ENCODE results near the gene LMAN2.

The LMAN2 gene

GRCh38 chr5:177338251-177339106 is 13.0 kb downstream of the LMAN2 start:
- no peak for FAIRE-seq
- no peak for DNase-seq (ENCODE audit: insufficient read length, low spot score)
- no peak for TF ChIP-seq POU2F2 (IDR thresholded peaks at IDR 0.05; ENCODE audit: low read depth, low read length)
- TF ChIP-seq SPI1 (IDR thresholded peaks at IDR 0.05; ENCODE audit: low read depth, low read length), result no peak
- TF ChIP-seq TAF1 (IDR thresholded peaks at IDR 0.05; ENCODE audit: low read depth, low read length), result no peak
- TF ChIP-seq POLR2AphosphoS5 (IDR thresholded peaks at IDR 0.05; ENCODE audit: low read depth, low read length), result no peak
- TF ChIP-seq PAX5 (IDR thresholded peaks at IDR 0.05; ENCODE audit: insufficient read depth, low read length, severe bottlenecking), result no peak
- no peak for TF ChIP-seq POLR2A (IDR thresholded peaks at IDR 0.05; ENCODE audit: low read depth, low read length)

- TF ChIP-seq POU2F2 (IDR thresholded peaks at IDR 0.05; ENCODE audit: low read depth, low read length), result no peak
- no peak for TF ChIP-seq POLR2A (IDR thresholded peaks at IDR 0.05; ENCODE audit: low read depth, low read length)
- TF ChIP-seq PAX5 (IDR thresholded peaks at IDR 0.05; ENCODE audit: insufficient read depth, low read length, severe bottlenecking), result no peak
- no peak for TF ChIP-seq POLR2AphosphoS5 (IDR thresholded peaks at IDR 0.05; ENCODE audit: low read depth, low read length)
- TF ChIP-seq TAF1 (IDR thresholded peaks at IDR 0.05; ENCODE audit: low read depth, low read length), result no peak
- TF ChIP-seq SPI1 (IDR thresholded peaks at IDR 0.05; ENCODE audit: low read depth, low read length), result no peak
- DNase-seq (ENCODE audit: insufficient read length, low spot score) (no peak), FAIRE-seq (no peak)
Measured at GRCh38 chr5:177336603-177337494, 14.6 kb downstream of the LMAN2 start.

- TF ChIP-seq POU2F2 (IDR thresholded peaks at IDR 0.05; ENCODE audit: low read depth, low read length), result no peak
- TF ChIP-seq POLR2AphosphoS5 (IDR thresholded peaks at IDR 0.05; ENCODE audit: low read depth, low read length), result no peak
- DNase-seq (ENCODE audit: insufficient read length, low spot score), result no peak
- FAIRE-seq, result no peak
Measured at GRCh38 chr5:177336112-177336511, 15.4 kb downstream of the LMAN2 start.

GRCh38 chr5:177335701-177336065 is 15.8 kb downstream of the LMAN2 start:
- no peak for DNase-seq (ENCODE audit: insufficient read length, low spot score)
- TF ChIP-seq POLR2A (IDR thresholded peaks at IDR 0.05; ENCODE audit: low read depth, low read length), result no peak
- TF ChIP-seq PAX5 (IDR thresholded peaks at IDR 0.05; ENCODE audit: insufficient read depth, low read length, severe bottlenecking), result no peak
- no peak for TF ChIP-seq SPI1 (IDR thresholded peaks at IDR 0.05; ENCODE audit: low read depth, low read length)
- no peak for TF ChIP-seq POU2F2 (IDR thresholded peaks at IDR 0.05; ENCODE audit: low read depth, low read length)
- TF ChIP-seq TAF1 (IDR thresholded peaks at IDR 0.05; ENCODE audit: low read depth, low read length), result no peak
- no peak for TF ChIP-seq POLR2AphosphoS5 (IDR thresholded peaks at IDR 0.05; ENCODE audit: low read depth, low read length)
- no peak for FAIRE-seq

- no peak for FAIRE-seq
- TF ChIP-seq POLR2AphosphoS5 (IDR thresholded peaks at IDR 0.05; ENCODE audit: low read depth, low read length) (no peak), SPI1 (IDR thresholded peaks at IDR 0.05; ENCODE audit: low read depth, low read length) (no peak)
- no peak for DNase-seq (ENCODE audit: insufficient read length, low spot score)
Measured at GRCh38 chr5:177334781-177335700, 16.4 kb downstream of the LMAN2 start.

GRCh38 chr5:177334155-177334551 is 17.3 kb downstream of the LMAN2 start:
- FAIRE-seq (no peak), DNase-seq (ENCODE audit: insufficient read length, low spot score) (no peak)
- TF ChIP-seq POU2F2 (IDR thresholded peaks at IDR 0.05; ENCODE audit: low read depth, low read length) (no peak), POLR2AphosphoS5 (IDR thresholded peaks at IDR 0.05; ENCODE audit: low read depth, low read length) (no peak), POLR2A (IDR thresholded peaks at IDR 0.05; ENCODE audit: low read depth, low read length) (no peak), TAF1 (IDR thresholded peaks at IDR 0.05; ENCODE audit: low read depth, low read length) (no peak), PAX5 (IDR thresholded peaks at IDR 0.05; ENCODE audit: insufficient read depth, low read length, severe bottlenecking) (no peak), SPI1 (IDR thresholded peaks at IDR 0.05; ENCODE audit: low read depth, low read length) (no peak)

- TF ChIP-seq POLR2AphosphoS5 (IDR thresholded peaks at IDR 0.05; ENCODE audit: low read depth, low read length), result no peak
- TF ChIP-seq TAF1 (IDR thresholded peaks at IDR 0.05; ENCODE audit: low read depth, low read length), result no peak
- no peak for TF ChIP-seq POU2F2 (IDR thresholded peaks at IDR 0.05; ENCODE audit: low read depth, low read length)
- TF ChIP-seq PAX5 (IDR thresholded peaks at IDR 0.05; ENCODE audit: insufficient read depth, low read length, severe bottlenecking), result no peak
- no peak for TF ChIP-seq POLR2A (IDR thresholded peaks at IDR 0.05; ENCODE audit: low read depth, low read length)
- TF ChIP-seq SPI1 (IDR thresholded peaks at IDR 0.05; ENCODE audit: low read depth, low read length), result no peak
- DNase-seq (ENCODE audit: insufficient read length, low spot score), result no peak
Measured at GRCh38 chr5:177333420-177334154, 17.9 kb downstream of the LMAN2 start.

GRCh38 chr5:177332896-177333260 is 18.6 kb downstream of the LMAN2 start:
- DNase-seq (ENCODE audit: insufficient read length, low spot score) (no peak), FAIRE-seq (no peak)
- no peak for TF ChIP-seq POLR2AphosphoS5 (IDR thresholded peaks at IDR 0.05; ENCODE audit: low read depth, low read length)
- no peak for TF ChIP-seq PAX5 (IDR thresholded peaks at IDR 0.05; ENCODE audit: insufficient read depth, low read length, severe bottlenecking)
- TF ChIP-seq SPI1 (IDR thresholded peaks at IDR 0.05; ENCODE audit: low read depth, low read length), result no peak
- no peak for TF ChIP-seq POU2F2 (IDR thresholded peaks at IDR 0.05; ENCODE audit: low read depth, low read length)
- TF ChIP-seq TAF1 (IDR thresholded peaks at IDR 0.05; ENCODE audit: low read depth, low read length), result no peak
- no peak for TF ChIP-seq POLR2A (IDR thresholded peaks at IDR 0.05; ENCODE audit: low read depth, low read length)

More at GRCh38 chr5:177333420-177334154, 17.9 kb downstream of the LMAN2 start:
- FAIRE-seq, result no peak
